ENCODE measurements around the gene SPNS1.
"Not testable (repeated sequence)": the region's sequence is repeated elsewhere in the genome, so short reads cannot be mapped to it uniquely, and the experiment has no call there.

The SPNS1 gene, protein sequence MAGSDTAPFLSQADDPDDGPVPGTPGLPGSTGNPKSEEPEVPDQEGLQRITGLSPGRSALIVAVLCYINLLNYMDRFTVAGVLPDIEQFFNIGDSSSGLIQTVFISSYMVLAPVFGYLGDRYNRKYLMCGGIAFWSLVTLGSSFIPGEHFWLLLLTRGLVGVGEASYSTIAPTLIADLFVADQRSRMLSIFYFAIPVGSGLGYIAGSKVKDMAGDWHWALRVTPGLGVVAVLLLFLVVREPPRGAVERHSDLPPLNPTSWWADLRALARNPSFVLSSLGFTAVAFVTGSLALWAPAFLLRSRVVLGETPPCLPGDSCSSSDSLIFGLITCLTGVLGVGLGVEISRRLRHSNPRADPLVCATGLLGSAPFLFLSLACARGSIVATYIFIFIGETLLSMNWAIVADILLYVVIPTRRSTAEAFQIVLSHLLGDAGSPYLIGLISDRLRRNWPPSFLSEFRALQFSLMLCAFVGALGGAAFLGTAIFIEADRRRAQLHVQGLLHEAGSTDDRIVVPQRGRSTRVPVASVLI

GRCh38 chr16:28974437-28975157 lies at the start of gene SPNS1:
Gene SPNS1 (plus strand): TSS chr16:28974778. CDS start chr16:28975152, 374 bp downstream.
- in situ Hi-C loops (cut with HindIII; ENCODE audit: low pct_ligation_motif_present, low pct_unique_long_range_greater_than_20kb, low sequenced_read_pairs) = no loop called here
- peak; percentile 98 for DNase-seq

DNA sequence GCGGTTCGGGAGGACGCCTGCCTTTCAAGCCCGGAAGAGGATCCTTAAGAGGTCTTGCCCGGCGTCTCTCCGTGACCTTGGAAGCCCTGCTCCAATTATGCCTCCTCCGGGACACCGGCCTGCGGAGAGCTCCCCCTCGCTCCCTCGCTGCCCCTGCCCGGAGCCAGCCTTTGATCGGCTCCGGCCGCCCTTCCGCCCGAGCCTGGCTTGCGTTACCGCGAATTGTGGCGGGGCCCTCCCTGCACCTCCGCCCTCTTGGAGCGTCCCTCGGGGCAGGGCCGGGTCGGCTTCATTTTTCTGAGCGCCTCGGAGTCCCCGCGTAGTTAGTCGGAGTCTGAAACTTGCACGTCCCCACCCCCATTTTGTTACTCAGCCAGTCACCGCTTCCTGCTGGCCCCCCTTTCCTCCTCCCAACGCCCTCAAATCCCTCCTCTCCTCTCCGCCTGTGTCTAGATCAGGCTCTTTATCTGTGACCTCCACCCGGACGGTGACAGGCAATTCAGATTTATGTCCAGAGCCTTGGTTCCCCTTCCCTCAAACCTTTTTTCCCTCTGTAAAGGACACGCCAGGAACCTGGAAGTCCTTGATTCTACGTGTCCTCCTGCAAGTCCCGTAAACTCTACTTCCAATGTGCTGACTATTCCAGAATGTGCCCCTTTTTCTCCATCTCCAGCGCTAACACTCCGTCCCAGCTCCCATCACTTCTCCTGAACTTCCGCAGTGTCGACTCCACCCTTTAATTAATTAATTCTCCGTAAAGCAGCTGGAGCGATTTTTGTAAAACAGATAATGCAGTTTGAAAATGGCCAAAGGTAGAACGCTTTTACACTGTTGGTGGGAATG lies 49.0 kb upstream of the SPNS1 start:
- peak; percentile 80 for DNase-seq
- in situ Hi-C loops (cut with HindIII; ENCODE audit: low pct_ligation_motif_present, low pct_unique_long_range_greater_than_20kb, low sequenced_read_pairs) = no loop called here

DNA sequence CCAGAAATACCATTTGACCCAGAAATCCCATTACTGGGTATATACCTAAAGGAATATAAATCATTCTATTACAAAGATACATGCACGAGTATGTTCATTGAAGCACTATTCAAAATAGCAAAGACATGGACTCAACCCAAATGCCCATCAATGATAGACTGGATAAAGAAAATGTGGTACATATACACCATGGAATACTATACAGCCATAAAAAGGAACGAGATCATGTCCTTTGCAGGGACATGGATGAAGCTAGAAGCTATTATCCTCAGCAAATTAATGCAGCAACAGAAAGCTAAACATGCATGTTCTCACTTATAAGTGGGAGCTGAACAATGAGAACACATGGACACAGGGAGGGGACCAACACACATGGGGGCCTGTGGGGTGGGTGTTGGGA lies 48.3 kb upstream of the SPNS1 start:
- DNase-seq; in situ Hi-C loops (cut with HindIII; ENCODE audit: low pct_ligation_motif_present, low pct_unique_long_range_greater_than_20kb, low sequenced_read_pairs): not testable (repeated sequence)

DNA sequence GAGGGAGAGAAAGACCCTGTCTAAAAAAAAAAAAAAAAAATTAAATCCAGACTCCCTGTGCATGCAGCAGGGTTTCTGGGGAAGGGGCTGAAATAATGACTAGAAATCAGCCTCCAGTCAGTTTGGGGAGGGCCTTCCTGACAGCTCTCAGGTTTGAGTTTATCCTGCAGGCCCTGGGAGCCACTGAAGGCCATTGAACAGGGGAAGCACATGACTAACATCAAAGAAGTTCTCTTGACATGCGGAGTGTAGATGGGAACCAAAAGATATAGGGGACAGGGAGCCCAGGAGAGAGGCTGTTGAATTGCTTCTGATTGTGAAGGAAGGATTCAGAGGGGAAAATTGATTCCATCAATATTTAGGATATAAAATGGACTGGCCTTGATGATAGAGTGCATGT lies 46.8 kb upstream of the SPNS1 start:
- no peak for DNase-seq
- in situ Hi-C loops (cut with HindIII; ENCODE audit: low pct_ligation_motif_present, low pct_unique_long_range_greater_than_20kb, low sequenced_read_pairs) = no loop called here

GRCh38 chr16:28930203-28930602 lies 44.4 kb upstream of the SPNS1 start:
- in situ Hi-C loops (cut with HindIII; ENCODE audit: low pct_ligation_motif_present, low pct_unique_long_range_greater_than_20kb, low sequenced_read_pairs) = no loop called here
- no peak for DNase-seq

GRCh38 chr16:28930652-28931051 lies 43.9 kb upstream of the SPNS1 start:
- in situ Hi-C loops (cut with HindIII; ENCODE audit: low pct_ligation_motif_present, low pct_unique_long_range_greater_than_20kb, low sequenced_read_pairs) = no loop called here
- DNase-seq = no peak

- no peak for DNase-seq
- in situ Hi-C loops (cut with HindIII; ENCODE audit: low pct_ligation_motif_present, low pct_unique_long_range_greater_than_20kb, low sequenced_read_pairs) = no loop called here
Measured at GRCh38 chr16:28931801-28932225, 42.8 kb upstream of the SPNS1 start, which contains the start of gene CD19. Gene CD19 (plus strand): TSS chr16:28931971. CDS start chr16:28932001, 30 bp downstream.

DNA sequence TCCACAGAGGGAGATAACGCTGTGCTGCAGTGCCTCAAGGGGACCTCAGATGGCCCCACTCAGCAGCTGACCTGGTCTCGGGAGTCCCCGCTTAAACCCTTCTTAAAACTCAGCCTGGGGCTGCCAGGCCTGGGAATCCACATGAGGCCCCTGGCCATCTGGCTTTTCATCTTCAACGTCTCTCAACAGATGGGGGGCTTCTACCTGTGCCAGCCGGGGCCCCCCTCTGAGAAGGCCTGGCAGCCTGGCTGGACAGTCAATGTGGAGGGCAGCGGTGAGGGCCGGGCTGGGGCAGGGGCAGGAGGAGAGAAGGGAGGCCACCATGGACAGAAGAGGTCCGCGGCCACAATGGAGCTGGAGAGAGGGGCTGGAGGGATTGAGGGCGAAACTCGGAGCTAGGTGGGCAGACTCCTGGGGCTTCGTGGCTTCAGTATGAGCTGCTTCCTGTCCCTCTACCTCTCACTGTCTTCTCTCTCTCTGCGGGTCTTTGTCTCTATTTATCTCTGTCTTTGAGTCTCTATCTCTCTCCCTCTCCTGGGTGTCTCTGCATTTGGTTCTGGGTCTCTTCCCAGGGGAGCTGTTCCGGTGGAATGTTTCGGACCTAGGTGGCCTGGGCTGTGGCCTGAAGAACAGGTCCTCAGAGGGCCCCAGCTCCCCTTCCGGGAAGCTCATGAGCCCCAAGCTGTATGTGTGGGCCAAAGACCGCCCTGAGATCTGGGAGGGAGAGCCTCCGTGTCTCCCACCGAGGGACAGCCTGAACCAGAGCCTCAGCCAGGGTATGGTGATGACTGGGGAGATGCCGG lies 42.0 kb upstream of the SPNS1 start:
- in situ Hi-C loops (cut with HindIII; ENCODE audit: low pct_ligation_motif_present, low pct_unique_long_range_greater_than_20kb, low sequenced_read_pairs) = no loop called here
- no peak for DNase-seq

GRCh38 chr16:28933171-28933570 lies 41.4 kb upstream of the SPNS1 start:
- no peak for DNase-seq
- in situ Hi-C loops (cut with HindIII; ENCODE audit: low pct_ligation_motif_present, low pct_unique_long_range_greater_than_20kb, low sequenced_read_pairs) = no loop called here

GRCh38 chr16:28935346-28935745 lies 39.2 kb upstream of the SPNS1 start:
- in situ Hi-C loops (cut with HindIII; ENCODE audit: low pct_ligation_motif_present, low pct_unique_long_range_greater_than_20kb, low sequenced_read_pairs) = no loop called here
- no peak for DNase-seq

DNA sequence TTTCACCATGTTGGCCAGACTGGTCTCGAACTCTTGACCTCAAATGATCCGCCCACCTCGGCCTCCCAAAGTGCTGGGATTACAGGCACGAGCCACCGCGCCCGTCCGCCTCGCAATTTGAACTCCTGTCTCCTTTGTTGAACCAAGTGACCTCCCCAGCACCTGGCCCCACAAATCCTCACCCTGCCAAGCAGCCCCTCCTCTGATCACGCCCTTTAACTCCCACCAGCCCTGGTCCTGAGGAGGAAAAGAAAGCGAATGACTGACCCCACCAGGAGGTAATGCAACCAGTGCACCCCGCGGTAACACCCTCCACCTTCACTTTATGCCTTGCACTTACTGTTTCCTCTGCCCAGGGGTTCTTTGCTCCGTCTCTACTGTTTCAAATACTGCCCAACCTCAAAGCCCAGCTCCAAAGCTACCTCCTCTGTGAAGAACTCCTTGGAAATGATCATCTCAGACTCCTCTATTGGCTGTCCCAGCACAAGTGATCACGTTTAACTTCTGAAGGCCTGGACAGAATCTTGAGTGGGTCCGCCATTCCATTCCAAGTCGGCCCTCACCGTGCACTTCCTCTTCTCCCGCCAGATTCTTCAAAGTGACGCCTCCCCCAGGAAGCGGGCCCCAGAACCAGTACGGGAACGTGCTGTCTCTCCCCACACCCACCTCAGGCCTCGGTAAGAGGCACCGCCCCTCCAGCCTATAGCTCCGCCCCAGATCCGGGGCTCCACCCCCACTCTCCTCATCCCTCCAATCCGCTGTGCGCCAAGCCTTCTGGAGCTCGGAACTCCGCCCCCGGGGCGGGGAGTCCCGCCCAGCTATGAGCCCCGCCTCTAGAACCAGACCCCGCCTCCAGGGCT lies 38.4 kb upstream of the SPNS1 start:
- in situ Hi-C loops (cut with HindIII; ENCODE audit: low pct_ligation_motif_present, low pct_unique_long_range_greater_than_20kb, low sequenced_read_pairs) = no loop called here

DNA sequence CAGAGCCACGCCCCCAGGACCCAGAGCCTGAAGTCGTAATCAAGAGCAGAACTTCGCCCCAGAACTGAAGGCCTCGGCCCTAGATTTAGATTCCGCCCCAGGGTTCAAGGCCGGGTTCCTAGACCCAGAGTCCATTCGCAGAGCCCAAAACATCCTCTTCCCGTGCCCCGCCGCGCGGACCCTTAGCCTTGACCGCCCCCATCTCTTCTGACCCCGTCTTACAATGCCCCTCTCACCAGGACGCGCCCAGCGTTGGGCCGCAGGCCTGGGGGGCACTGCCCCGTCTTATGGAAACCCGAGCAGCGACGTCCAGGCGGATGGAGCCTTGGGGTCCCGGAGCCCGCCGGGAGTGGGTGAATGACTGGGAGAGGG lies 37.8 kb upstream of the SPNS1 start:
- DNase-seq = no peak
- in situ Hi-C loops (cut with HindIII; ENCODE audit: low pct_ligation_motif_present, low pct_unique_long_range_greater_than_20kb, low sequenced_read_pairs) = no loop called here

More for the DNA sequence above, 38.4 kb upstream of the SPNS1 start:
- DNase-seq = peak; percentile 27

- in situ Hi-C loops (cut with HindIII; ENCODE audit: low pct_ligation_motif_present, low pct_unique_long_range_greater_than_20kb, low sequenced_read_pairs) = no loop called here
- DNase-seq = no peak
Measured at GRCh38 chr16:28937222-28937876, 37.2 kb upstream of the SPNS1 start.

GRCh38 chr16:28938721-28939120 lies 35.9 kb upstream of the SPNS1 start:
- in situ Hi-C loops (cut with HindIII; ENCODE audit: low pct_ligation_motif_present, low pct_unique_long_range_greater_than_20kb, low sequenced_read_pairs) = no loop called here
- DNase-seq = no peak

GRCh38 chr16:28939825-28940224 lies 34.8 kb upstream of the SPNS1 start:
- DNase-seq; in situ Hi-C loops (cut with HindIII; ENCODE audit: low pct_ligation_motif_present, low pct_unique_long_range_greater_than_20kb, low sequenced_read_pairs): not testable (repeated sequence)

DNA sequence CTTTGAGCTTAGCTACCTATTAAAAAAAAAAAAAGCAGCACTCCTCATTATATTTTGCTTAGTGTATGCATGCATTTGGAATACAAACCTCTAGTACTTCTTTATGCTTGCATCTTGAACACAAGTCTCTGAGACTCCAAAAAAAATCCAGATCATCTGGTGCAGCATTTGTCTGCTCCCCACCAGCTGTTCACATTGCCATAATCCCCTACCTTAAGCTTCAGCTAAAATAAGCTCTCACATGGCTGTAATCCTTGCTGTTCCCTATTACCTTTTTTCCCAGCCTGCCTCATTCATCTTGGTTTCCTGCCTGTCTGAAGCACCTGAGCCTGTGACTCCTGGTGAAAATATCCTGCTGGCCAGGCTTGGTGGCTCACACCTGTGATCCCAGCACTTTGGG lies 31.3 kb upstream of the SPNS1 start:
- DNase-seq = no peak
- in situ Hi-C loops (cut with HindIII; ENCODE audit: low pct_ligation_motif_present, low pct_unique_long_range_greater_than_20kb, low sequenced_read_pairs) = no loop called here

- in situ Hi-C loops (cut with HindIII; ENCODE audit: low pct_ligation_motif_present, low pct_unique_long_range_greater_than_20kb, low sequenced_read_pairs) = no loop called here
- DNase-seq = no peak
Measured at GRCh38 chr16:28946681-28947080, 27.9 kb upstream of the SPNS1 start.
